GM18870 (cell line): ENCODE measurements around the gene NPEPPS.
"Not testable (repeated sequence)": the region's sequence is repeated elsewhere in the genome, so short reads cannot be mapped to it uniquely, and the experiment has no call there.

ENCODE experiments used
- ATAC-seq: cut with Tn5 transposase; IDR thresholded peaks from one replicate; pipeline ENCODE4 v1.9.1; 2021; ENCODE audit warnings: moderate library complexity; ENCODE audit not compliant: unreplicated experiment

The NPEPPS gene, protein sequence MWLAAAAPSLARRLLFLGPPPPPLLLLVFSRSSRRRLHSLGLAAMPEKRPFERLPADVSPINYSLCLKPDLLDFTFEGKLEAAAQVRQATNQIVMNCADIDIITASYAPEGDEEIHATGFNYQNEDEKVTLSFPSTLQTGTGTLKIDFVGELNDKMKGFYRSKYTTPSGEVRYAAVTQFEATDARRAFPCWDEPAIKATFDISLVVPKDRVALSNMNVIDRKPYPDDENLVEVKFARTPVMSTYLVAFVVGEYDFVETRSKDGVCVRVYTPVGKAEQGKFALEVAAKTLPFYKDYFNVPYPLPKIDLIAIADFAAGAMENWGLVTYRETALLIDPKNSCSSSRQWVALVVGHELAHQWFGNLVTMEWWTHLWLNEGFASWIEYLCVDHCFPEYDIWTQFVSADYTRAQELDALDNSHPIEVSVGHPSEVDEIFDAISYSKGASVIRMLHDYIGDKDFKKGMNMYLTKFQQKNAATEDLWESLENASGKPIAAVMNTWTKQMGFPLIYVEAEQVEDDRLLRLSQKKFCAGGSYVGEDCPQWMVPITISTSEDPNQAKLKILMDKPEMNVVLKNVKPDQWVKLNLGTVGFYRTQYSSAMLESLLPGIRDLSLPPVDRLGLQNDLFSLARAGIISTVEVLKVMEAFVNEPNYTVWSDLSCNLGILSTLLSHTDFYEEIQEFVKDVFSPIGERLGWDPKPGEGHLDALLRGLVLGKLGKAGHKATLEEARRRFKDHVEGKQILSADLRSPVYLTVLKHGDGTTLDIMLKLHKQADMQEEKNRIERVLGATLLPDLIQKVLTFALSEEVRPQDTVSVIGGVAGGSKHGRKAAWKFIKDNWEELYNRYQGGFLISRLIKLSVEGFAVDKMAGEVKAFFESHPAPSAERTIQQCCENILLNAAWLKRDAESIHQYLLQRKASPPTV

DNA sequence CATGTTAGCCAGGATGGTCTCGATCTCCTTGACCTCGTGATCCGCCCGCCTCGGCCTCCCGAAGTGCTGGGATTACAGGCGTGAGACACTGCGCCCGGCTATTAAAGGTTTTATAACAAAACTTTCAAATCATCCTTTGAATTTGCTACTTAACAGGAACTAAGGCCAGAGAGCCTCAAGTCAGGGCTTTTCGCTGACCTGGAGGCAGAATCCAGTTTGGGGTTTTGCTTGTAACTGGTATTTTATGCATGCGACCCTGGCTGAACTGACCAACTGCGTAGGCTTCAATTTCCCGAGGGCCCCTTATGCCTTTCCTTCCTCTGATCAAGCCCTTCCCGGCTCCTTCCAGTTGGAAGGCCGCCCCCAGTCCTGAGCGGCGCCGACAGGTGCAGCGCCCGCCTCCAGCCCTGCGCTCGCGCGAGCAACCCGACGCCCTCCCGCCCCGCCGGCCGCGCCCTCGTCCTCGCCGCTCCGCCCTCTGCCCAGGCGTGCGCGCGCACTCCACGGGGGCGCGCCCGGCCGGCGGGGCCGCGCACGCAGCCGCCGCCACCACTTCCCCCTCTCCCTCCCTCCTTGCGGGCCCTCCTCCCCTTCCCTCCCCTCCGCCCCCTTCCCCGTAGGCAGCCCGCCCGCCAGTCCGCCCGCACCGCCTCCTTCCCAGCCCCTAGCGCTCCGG lies at the start of gene NPEPPS:
Gene NPEPPS, plus strand, starts transcription at position 552 of the 676 bp plus-strand sequence. CDS start 193 bp downstream, outside the sequence.
- ATAC-seq: not testable (repeated sequence)

DNA sequence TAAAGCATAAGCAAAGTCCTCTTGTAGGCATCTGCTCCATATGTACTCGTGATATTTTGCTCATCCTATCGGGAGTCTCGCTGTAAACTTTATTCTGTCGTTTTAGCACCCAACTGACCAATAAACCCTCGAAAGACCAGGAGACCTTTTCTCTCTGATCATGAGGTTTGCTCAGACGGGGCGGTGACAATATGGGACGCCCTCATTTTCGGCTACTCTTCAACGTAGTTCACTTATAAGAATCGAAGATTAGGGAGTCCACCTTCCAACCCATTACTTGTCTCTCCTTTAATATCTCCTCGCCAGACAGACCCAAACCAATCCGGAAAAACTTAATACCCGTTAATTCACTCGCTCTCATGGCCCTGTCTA lies 39.1 kb upstream of the NPEPPS start:
- ATAC-seq: not testable (repeated sequence)

DNA sequence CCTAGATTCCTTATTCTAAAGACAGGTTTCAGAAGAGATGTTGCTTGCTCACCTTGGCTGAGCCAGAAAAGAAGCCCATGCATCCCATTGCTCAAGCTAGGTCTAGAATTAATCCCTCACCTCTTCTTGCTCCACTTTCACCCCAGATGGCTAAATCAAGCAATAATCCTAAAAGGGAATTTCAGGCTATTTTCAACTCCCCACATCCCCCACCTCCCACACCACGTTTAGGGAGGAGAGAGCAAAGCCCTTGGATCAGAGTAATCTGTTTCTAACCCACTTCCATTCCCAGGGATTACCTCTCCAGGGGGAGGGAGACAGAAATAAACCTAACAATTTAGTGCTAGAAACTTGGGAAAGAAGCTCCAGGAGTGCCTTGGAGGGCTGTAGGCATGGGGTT lies 31.8 kb upstream of the NPEPPS start:
- not testable (repeated sequence) for ATAC-seq

DNA sequence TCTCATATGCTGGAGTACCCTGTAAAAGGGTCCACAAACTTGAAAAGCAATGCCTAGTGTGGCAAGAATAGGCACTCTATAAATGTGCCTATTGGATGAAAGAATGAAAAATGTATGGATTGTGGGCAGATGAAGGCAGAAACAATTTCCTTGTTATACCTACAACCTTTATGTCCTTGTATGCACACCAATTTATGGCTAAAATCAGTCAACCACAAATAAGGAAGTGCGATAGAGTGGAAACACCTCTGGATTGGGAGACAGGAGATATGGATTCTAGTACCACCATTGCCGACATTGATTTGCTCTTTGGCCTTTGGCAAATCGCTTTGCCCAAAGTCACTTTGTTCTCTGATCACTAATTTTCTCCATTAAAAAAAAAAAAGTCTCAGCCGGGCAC lies 31.4 kb upstream of the NPEPPS start:
- ATAC-seq: not testable (repeated sequence)

DNA sequence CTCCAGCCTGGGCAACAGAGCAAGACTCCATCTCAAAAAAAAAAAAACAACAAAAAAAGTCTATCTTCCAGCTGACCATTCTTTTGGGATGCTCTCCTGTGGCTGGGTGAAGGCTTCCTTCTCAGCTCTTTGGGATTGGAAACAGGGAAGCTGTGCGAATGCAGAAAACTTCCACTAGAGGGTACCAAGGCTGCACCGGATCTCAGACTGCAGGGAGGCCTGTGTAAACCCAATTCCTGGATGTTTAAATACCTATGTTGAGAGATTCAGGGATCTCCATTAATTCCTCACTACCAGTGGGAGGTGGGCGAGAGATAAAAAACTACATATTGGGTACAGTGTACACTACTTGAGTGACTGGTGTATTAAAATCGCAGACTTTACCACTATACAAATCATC lies 30.3 kb upstream of the NPEPPS start:
- ATAC-seq: not testable (repeated sequence)

DNA sequence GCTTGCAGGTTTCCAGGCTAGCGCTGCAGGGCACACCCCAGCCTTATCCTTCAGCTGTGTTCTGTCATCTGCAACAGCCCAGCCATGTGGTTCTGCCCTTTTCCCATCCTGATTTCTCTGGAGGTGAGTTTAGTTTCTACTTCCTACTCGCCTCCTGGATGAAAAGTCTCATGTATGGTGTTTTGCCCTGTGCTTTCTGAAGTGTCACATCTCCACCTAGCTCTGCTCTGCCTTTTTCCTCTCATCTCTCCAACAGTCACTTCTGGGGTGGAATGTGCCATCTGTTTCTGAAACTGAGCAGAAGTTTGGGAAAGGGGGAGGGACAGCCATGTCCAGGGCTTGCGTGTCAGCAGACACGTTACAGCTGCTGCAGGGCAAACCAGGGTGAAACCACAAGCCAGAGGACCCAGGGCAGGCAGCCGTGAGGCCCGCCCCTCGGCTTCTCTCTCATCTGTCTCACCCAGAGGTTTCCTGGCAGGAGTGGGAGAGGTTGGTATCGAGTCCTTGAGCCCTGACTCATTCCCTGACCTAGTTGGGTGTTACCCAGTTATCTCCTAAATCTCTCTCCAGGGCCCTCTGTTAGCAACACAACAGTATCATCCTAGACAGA lies 28.7 kb upstream of the NPEPPS start:
- ATAC-seq: peak; percentile 70

DNA sequence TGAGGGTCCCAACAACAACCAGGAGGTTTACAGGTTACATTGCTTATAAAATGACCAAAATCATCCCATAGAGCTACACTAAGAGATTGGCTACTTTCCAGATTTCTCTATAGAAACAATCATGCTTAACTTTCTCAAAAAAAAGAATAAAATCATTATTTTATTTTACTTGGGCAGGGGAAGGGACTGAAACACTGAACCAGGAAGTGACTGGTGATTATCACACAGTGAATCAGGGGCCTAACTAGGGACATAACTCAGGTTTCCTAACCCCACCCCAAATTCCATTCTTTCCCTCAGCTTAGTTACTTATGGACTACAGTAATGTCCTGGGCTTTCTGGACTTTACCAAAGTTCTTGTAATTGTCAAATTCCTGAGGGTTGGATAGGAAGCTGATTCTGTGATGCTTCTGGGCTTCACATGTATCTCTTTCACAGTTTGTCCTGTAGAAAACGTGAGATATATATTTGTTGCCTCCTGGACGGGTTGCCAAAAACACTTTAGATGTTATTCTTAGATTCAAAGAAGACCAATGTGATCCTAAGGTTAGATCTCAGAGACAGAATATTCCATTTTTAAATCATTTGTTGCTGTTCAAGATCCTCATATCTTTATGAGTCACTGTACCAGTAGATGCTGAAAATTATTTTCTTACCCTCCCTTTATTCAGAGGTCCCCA lies 28.0 kb upstream of the NPEPPS start:
- not testable (repeated sequence) for ATAC-seq

DNA sequence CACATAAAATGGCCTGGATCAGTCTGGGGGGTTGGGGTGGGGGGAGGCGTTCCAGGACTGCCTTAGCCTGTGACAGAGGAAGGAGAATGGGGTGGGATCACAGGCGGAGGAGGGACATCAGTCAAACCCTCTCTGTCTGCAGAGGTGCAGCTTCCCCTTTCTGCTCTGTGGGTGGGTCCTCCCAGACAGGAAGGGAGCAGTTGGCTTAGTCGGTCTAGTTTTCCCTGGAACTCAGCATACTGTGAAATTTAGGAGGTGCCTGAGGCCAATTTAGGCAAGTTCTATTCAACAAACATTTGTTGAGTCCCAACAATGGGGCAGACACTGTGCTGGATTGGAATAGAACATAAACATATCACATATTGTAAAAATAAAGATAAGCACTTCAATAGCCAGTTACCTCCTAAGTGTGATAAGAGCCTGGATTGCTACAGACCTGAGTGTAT lies 19.2 kb upstream of the NPEPPS start:
- not testable (repeated sequence) for ATAC-seq

DNA sequence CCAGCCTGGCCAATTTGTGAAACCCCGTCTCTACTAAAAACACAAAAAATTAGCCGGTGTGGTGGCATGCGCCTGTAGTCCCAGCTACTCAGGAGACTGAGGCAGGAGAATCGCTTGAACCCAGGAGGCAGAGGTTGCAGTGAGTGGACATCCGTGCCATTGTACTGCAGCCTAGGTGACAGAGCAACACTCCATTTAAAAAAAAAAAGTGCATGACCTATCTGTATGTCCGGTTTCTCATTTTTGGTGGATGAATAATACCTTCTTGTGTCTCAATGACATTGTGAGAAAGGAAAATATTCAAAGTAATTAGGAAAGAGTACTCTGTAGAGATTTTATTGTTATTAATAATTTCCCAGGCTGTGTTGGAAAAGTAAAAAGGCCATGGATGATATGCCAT lies 17.6 kb upstream of the NPEPPS start:
- not testable (repeated sequence) for ATAC-seq

DNA sequence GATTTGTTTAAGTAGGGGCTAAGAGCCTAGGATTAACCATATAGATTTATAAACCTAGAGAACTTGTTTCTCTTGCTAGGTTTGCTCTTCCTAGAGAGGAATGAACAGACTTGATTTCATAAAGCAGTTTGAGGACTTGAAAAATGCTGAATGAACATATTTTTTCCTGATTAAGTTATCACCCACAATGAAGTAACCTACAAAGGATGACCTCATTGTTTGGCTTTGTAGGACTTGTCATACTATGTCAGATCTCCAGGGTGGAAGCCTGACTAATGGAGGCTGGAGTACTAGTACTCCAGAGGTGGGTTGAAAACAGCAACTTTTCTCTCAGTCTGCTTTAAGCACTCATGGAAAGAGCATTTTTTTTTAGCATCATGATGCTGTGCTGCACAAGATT lies 12.0 kb upstream of the NPEPPS start:
- ATAC-seq: not testable (repeated sequence)

DNA sequence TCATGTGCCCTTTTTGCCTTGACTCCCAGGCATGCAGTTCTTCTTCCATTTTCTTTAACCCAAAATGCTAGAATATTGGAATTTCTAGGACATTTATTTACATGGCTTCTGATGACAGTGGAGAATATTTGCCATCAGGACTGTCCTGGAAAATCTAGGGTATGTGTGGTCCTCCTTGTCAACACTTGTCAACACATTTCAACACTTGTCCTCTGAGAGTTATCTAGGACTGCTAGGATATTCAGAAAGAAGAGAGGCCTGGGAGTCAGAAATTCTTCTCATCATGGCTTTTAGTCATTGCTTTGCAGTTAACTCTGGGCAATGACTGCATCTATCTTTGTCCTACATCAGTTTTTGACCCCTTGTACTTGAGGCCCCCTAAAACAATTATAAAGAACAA lies 11.5 kb upstream of the NPEPPS start:
- ATAC-seq: not testable (repeated sequence)

DNA sequence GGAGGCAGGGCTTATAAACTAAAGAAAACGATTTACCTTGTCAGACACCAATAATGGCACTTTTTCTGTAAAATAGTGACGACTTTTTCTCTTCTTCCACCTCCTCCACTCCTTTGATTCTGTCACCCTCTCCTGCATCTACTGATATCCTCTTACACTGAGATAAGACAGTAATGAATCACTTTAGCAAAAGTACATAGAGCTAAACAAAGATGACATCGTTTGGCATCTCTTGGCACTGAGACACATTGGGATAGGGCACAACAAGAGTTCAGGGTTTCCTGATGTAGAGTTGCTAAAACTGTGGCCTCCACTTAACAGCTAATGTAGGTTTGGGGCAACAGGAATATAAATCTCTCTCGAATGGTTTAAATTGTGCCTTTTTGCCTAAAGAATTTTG lies 10.6 kb upstream of the NPEPPS start:
- ATAC-seq: not testable (repeated sequence)

DNA sequence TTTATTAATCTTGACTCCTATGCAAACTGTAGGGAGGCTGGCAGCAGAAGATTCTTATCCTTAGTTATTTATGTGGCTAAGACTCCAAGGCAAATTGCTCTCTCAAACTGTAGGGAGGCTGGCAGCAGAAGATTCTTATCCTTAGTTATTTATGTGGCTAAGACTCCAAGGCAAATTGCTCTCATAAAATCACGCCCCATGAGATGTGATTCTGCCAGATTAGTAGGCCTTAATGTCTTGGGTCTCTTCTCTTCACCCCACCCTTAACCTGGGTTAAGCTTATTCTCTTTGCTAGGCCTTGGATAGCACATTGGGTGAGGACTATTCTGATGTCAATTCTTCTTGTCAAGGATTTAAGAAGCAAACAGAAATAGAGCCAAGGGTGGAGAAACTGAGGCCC lies 9.5 kb upstream of the NPEPPS start:
- not testable (repeated sequence) for ATAC-seq

DNA sequence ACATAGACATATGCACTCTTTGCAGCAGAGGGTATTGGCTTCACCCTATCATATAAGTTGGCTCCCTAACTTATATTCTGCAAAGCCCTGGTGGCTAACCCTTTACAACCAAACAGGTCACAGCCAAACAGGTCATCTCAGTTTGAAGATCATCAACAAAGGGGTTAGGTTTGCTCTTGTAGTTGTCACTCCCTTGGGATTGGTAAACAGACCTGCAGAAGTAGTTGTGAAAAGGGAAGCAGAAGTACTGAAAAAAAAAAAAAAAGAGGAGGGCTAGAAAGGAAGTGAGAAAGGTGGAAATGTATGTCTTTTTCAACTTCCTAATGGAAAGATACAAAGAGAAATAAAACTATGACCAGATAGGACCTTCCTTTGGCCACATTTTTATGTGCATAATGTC lies 8.6 kb upstream of the NPEPPS start:
- not testable (repeated sequence) for ATAC-seq

DNA sequence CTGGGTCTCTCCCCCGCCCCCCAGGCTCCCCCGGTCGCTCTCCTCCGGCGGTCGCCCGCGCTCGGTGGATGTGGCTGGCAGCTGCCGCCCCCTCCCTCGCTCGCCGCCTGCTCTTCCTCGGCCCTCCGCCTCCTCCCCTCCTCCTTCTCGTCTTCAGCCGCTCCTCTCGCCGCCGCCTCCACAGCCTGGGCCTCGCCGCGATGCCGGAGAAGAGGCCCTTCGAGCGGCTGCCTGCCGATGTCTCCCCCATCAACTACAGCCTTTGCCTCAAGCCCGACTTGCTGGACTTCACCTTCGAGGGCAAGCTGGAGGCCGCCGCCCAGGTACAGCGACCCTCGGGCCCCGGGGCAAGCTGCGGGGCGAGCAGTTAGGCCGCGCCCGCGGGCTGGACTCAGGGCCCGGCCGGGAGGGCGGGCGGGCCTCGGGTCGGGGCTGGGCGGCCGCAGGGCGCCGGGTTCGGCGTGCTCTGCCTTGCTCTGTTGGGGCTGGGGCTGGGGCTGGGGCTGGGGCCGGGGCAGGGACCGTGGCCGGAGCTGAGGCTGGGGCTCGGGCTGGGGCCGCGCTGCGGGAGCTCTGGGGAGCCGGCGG lies 419 bp downstream of the NPEPPS start:
- not testable (repeated sequence) for ATAC-seq

DNA sequence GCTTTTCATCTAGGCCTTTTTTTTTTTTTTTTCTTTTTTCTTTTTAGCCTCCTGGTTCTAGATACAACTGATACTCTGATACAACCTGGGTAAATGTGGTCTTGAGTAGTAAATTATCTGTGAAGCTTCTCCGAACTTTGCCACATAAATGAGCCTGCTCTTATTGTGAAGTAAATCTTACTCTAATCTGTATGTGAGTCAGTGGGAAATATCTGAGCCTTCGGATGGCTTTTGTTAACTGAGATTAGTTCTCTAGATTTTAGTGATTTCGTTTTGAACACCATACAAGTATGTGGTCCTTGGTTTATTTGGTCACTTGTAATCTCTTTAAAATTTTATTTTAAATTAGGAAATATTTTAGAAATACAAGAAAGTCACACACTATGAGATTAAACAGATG lies 8.2 kb downstream of the NPEPPS start:
- not testable (repeated sequence) for ATAC-seq

DNA sequence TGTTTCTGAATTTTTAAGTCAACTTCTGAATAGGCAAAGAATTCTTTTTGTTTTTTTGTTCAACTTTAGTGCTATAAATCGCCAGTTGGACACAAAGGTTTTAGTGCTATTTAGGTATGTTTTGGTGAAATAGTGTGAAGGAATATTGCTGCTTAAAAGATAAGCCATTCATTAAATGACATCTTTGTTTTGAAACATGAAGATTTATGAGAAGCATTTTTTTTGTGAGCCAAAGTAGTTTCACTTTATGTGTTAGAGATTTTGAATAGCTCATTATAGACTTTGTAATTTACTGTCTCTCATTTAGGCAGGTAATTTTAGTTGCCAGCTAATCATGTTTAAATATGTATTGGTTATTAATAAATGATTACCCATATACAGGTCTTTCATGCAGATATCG lies 10.8 kb downstream of the NPEPPS start:
- not testable (repeated sequence) for ATAC-seq

DNA sequence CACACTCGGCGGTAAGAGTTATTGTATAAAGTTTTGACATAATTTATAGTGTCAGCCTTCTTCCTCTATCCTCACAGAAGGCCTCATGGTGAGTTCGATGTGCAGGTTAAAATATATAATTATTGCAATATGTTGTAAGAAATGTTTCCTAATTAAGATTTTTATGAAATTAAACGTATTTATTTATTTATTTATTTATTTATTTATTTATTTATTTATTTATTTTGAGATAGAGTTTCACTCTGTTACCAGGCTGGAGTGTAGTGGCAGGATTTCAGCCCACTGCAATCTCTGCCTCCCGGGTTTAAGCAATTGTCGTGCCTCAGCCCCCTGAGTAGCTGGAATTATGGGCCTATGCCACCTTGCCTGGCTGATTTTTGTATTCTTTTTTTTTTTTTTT lies 13.4 kb downstream of the NPEPPS start:
- not testable (repeated sequence) for ATAC-seq

DNA sequence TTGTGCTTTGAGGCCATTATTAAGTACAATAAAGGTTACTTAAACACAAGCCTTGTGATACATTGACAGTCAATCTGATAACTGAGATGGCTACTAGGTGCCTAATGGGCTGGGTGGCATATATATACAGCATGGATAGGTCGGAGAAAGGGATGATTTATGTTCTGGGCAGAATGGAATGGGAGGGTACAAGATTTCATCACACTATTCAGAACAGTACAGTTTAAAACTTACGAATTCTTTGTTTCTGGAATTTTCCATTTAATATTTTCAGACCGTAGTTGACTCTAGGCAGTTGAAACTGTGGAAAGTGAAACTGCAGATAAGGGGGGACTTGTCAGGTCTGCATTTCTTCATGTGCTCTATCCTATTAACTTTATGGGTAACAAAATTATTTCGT lies 23.8 kb downstream of the NPEPPS start:
- not testable (repeated sequence) for ATAC-seq

DNA sequence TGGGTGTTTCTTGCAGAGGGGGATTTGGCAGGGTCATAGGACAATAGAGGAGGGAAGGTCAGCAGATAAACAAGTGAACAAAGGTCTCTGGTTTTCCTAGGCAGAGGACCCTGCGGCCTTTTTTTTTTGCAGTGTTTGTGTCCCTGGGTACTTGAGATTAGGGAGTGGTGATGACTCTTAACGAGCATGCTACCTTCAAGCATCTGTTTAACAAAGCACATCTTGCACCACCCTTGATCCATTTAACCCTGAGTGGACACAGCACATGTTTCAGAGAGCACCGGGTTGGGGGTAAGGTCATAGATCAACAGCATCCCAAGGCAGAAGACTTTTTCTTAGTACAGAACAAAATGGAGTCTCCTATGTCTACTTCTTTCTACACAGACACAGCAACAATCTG lies 25.2 kb downstream of the NPEPPS start:
- not testable (repeated sequence) for ATAC-seq
